Breast epithelium (tissue), 4 donors: ENCODE data around the gene SLC8B1. TPM values are rescaled to one million over a fixed set of nuclear protein-coding genes. Genes with fewer than 3 reads are reported as not detected.

Source experiments
- DNase-seq, 2 donors: peaks; one replicate each; pipeline ENCODE4 v3.0.0-alpha.2; 2019; ENCODE audit warnings: low spot score in 2 of 2
- H3K27ac ChIP-seq, 2 donors: fragments of 200-600 bp; sonication (generic) in 1 of 2; one replicate each; pipeline ENCODE4 v1.5.1; 2016 to 2019; ENCODE audit warnings: mild to moderate bottlenecking in 1 of 2
- H3K27me3 ChIP-seq, 2 donors: fragments of 200-600 bp; sonication (generic) in 1 of 2; one replicate each; pipeline versions ENCODE4 v1.5.1 to v1.6.0; 2017 to 2019; ENCODE audit warnings: control low read depth in 1 of 2, mild to moderate bottlenecking in 1 of 2
- H3K36me3 ChIP-seq: fragments of 200-600 bp; one replicate; pipeline ENCODE4 v1.5.1; 2019
- H3K4me1 ChIP-seq, 2 donors: fragments of 200-600 bp; sonication (generic); one replicate each; pipeline ENCODE4 v1.5.1; 2016 to 2019; ENCODE audit warnings: control low read depth in 1 of 2
- H3K4me3 ChIP-seq, 3 donors: fragments of 200-600 bp; sonication (generic); 1 replicate in 2 of 3; 2 replicates in 1 of 3; pipeline ENCODE4 v1.5.1; 2016 to 2019; ENCODE audit warnings: mild to moderate bottlenecking in 3 of 3, moderate library complexity in 2 of 3
- H3K9me3 ChIP-seq, 2 donors: fragments of 200-600 bp; sonication (generic) in 1 of 2; one replicate each; pipeline ENCODE4 v1.5.1; 2016 to 2019; ENCODE audit warnings: control low read depth in 1 of 2
- CTCF ChIP-seq, 3 donors: fragments of 450-650 bp; IDR thresholded peaks; one replicate each; pipeline ENCODE4 v1.5.1; 2016 to 2017; ENCODE audit warnings: antibody characterized with exemption in 3 of 3, mild to moderate bottlenecking in 3 of 3, moderate library complexity in 3 of 3
- POLR2A ChIP-seq: fragments of 450-650 bp; IDR thresholded peaks from one replicate; pipeline ENCODE4 v1.6.1; 2016; ENCODE audit warnings: antibody characterized with exemption, mild to moderate bottlenecking, moderate library complexity
- POLR2AphosphoS5 ChIP-seq, 3 donors: sonication (generic); formaldehyde crosslinking; IDR thresholded peaks; one replicate each; pipeline ENCODE4 v1.6.1; 2017; ENCODE audit warnings: antibody characterized with exemption in 3 of 3
- intact Hi-C: fragments of 100-400 bp; cut with DNase I; formaldehyde crosslinking; loops from one replicate; pipeline ENCODE4 v1.15.1; 2023; ENCODE audit warnings: low total_unique reads
- total RNA-seq, 3 donors: library from RNA; depleted of rRNA; stranded (reverse); fragments of >200 nt; gene quantifications; one replicate each; pipeline ENCODE4 v1.1.0, GENCODE V29; 2016

Gene SLC8B1
- 10 to 100 TPM; 32.6 to 36.1 (median 35.4) TPM for total RNA-seq

- Histone ChIP-seq H3K4me1 (peaks cover 0 to 6% of the 10 kb centered on the region in 2 donors), H3K4me3 (peak within 1 kb of the TSS; percentile 75 to 86 (median 79)), H3K27ac (peak within 1 kb of the TSS; percentile 81 to 86), H3K36me3 (no peaks in the 10 kb centered on the region), H3K27me3 (no peaks in the 10 kb centered on the region), H3K9me3 (no peaks in the 10 kb centered on the region)
- DNase-seq, result peak; percentile 80 to 89
- TF ChIP-seq POLR2AphosphoS5 (IDR thresholded peaks at IDR 0.05) (peak; percentile 73 to 85 (median 77)), POLR2A (peak; percentile 81), CTCF (IDR thresholded peaks at IDR 0.05) (no peak)
- intact Hi-C loops, result no loop called here
Measured at GRCh38 chr12:113334786-113335539, at the start of gene SLC8B1. SLC8B1 (minus strand) TSS chr12:113335109; CDS start chr12:113332878, 2,231 bp downstream.

GRCh38 chr12:113382206-113382605 is 47.3 kb upstream of the SLC8B1 start:
- intact Hi-C loops, result no loop called here
- Histone ChIP-seq H3K4me1 (no peaks in the 10 kb centered on the region), H3K9me3 (no peaks in the 10 kb centered on the region), H3K27me3 (no peaks in the 10 kb centered on the region), H3K4me3 (no peak overlapping the region), H3K27ac (no peak overlapping the region), H3K36me3 (peaks cover 4% of the 10 kb centered on the region)
- DNase-seq, result no peak
- TF ChIP-seq POLR2A (no peak), CTCF (IDR thresholded peaks at IDR 0.05) (no peak), POLR2AphosphoS5 (IDR thresholded peaks at IDR 0.05) (no peak)

GRCh38 chr12:113381220-113381619 is 46.3 kb upstream of the SLC8B1 start:
- Histone ChIP-seq H3K9me3 (no peaks in the 10 kb centered on the region), H3K4me1 (no peaks in the 10 kb centered on the region), H3K27ac (no peak overlapping the region), H3K27me3 (no peaks in the 10 kb centered on the region), H3K4me3 (no peak overlapping the region), H3K36me3 (peaks cover 4% of the 10 kb centered on the region)
- intact Hi-C loops, result no loop called here
- no peak for DNase-seq
- no peak for TF ChIP-seq POLR2A
- no peak for TF ChIP-seq POLR2AphosphoS5 (IDR thresholded peaks at IDR 0.05)

GRCh38 chr12:113378291-113378690 is 43.4 kb upstream of the SLC8B1 start:
- no peak overlapping the region for H3K27ac ChIP-seq
- no peak for DNase-seq
- peaks cover 17% of the 10 kb centered on the region for H3K36me3 ChIP-seq
- H3K4me3 ChIP-seq, result no peak overlapping the region
- intact Hi-C loops, result no loop called here
- H3K9me3 ChIP-seq, result no peaks in the 10 kb centered on the region
- no peak for TF ChIP-seq CTCF (IDR thresholded peaks at IDR 0.05)
- no peak for TF ChIP-seq POLR2AphosphoS5 (IDR thresholded peaks at IDR 0.05)
- no peak for TF ChIP-seq POLR2A
- no peaks in the 10 kb centered on the region for H3K4me1 ChIP-seq
- no peaks in the 10 kb centered on the region for H3K27me3 ChIP-seq

GRCh38 chr12:113374823-113375428 is 40.0 kb upstream of the SLC8B1 start:
- peaks cover 13% of the 10 kb centered on the region for H3K36me3 ChIP-seq
- intact Hi-C loops, result no loop called here
- no peak overlapping the region for H3K4me3 ChIP-seq
- H3K27ac ChIP-seq, result no peak overlapping the region
- H3K4me1 ChIP-seq, result no peaks in the 10 kb centered on the region
- H3K9me3 ChIP-seq, result no peaks in the 10 kb centered on the region
- no peak for TF ChIP-seq POLR2AphosphoS5 (IDR thresholded peaks at IDR 0.05)
- no peak for TF ChIP-seq CTCF (IDR thresholded peaks at IDR 0.05)
- no peak for TF ChIP-seq POLR2A
- no peak for DNase-seq
- H3K27me3 ChIP-seq, result no peaks in the 10 kb centered on the region
